Vagina (tissue), 2 donors: Measurements from ENCODE around the gene LCORL. TPM values are rescaled to one million over a fixed set of nuclear protein-coding genes. Genes with fewer than 3 reads are reported as not detected.

Source experiments
- DNase-seq, 2 donors: peaks; one replicate each; pipeline ENCODE4 v3.0.0-alpha.2; 2017; ENCODE audit errors: extremely low spot score in 2 of 2
- H3K27ac ChIP-seq: fragments of 200-600 bp; sonication (generic); one replicate; pipeline ENCODE4 v1.5.1; 2019
- H3K27me3 ChIP-seq: fragments of 200-600 bp; sonication (generic); one replicate; pipeline ENCODE4 v1.5.1; 2019
- H3K36me3 ChIP-seq, 2 donors: fragments of 200-600 bp; sonication (generic); one replicate each; pipeline ENCODE4 v1.5.1; 2017 to 2019
- H3K4me1 ChIP-seq: fragments of 200-600 bp; sonication (generic); one replicate; pipeline ENCODE4 v1.5.1; 2019
- H3K4me3 ChIP-seq, 2 donors: fragments of 200-600 bp; sonication (generic); 1 replicate in 1 of 2; 2 replicates in 1 of 2; pipeline ENCODE4 v1.5.1; 2016 to 2019
- H3K9me3 ChIP-seq: fragments of 200-600 bp; sonication (generic); one replicate; pipeline ENCODE4 v1.5.1; 2019
- CTCF ChIP-seq, 3 experiments: fragments of 450-650 bp in 2 of 3; fragments of 200-600 bp in 1 of 3; sonication (generic) in 1 of 3; IDR thresholded peaks; one replicate each; pipeline ENCODE4 v1.5.1; 2017 to 2019; ENCODE audit warnings: antibody characterized with exemption in 3 of 3, mild to moderate bottlenecking in 2 of 3, moderate library complexity in 2 of 3
- POLR2A ChIP-seq, 2 donors: fragments of 450-650 bp; IDR thresholded peaks; one replicate each; pipeline ENCODE4 v1.6.1; 2017; ENCODE audit warnings: antibody characterized with exemption in 2 of 2, mild to moderate bottlenecking in 2 of 2, moderate library complexity in 2 of 2
- POLR2AphosphoS5 ChIP-seq, 2 donors: sonication (generic); formaldehyde crosslinking; IDR thresholded peaks; one replicate each; pipeline ENCODE4 v1.9.0; 2017; ENCODE audit warnings: antibody characterized with exemption in 2 of 2, mild to moderate bottlenecking in 2 of 2, low read depth in 1 of 2; ENCODE audit not compliant: insufficient read depth in 1 of 2
- intact Hi-C: fragments of 100-400 bp; cut with DNase I; formaldehyde crosslinking; loops from one replicate; pipeline ENCODE4 v1.15.1; 2023
- total RNA-seq: library from RNA; depleted of rRNA; stranded (reverse); fragments of >200 nt; gene quantifications from one replicate; pipeline ENCODE4 v1.2.3, GENCODE V29; 2016

Gene LCORL
- total RNA-seq, 1 donor from 2014 or later: 6.9 TPM

DNA sequence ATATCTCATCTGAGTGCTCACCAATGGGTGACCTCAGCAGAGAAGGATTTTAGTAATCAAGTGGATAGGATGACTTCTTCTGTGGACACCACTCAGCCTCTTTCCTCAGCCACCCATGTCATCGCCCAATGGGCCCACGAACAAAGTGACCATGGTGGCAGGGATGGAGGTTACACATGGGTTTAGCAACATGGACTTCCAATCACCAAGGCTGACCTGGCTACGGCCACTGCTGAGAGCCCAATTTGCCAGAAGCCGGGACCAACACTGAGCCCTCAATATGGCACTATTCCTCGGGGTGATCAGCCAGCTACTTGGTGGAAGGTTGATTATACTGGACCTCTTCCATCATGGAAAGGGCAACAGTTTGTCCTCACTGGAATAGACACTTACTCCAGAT lies 97.4 kb downstream of the LCORL start:
- intact Hi-C loops: no loop called here
- Histone ChIP-seq H3K4me3 (no peak overlapping the region), H3K4me1 (no peaks in the 10 kb centered on the region), H3K9me3 (no peaks in the 10 kb centered on the region), H3K27ac (no peak overlapping the region), H3K27me3 (no peaks in the 10 kb centered on the region), H3K36me3 (no peaks in the 10 kb centered on the region)
- DNase-seq: no peak
- no peak for TF ChIP-seq POLR2AphosphoS5 (IDR thresholded peaks at IDR 0.05; ENCODE audit: insufficient read depth in 1 of 2, low read depth in 1 of 2)
- no peak for TF ChIP-seq POLR2A (IDR thresholded peaks at IDR 0.05)

DNA sequence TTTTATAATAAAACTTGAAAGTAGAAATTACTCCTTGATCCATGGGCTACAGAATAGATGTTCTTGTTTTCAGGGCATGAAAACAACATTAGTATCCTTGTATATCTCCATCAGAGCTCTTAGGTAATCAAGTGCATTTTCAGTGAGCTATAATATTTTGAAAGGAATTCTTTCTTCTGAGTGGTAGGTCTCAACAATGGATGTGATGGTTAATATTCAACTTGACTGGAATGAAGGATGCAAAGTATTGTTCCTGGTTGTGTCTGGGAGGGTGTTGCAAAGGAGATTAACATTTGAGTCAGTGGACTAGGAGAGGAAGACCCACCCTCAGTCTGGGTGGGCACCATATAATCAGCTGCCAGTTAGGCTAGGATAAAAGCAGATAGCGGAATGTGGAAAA lies 100.1 kb downstream of the LCORL start:
- H3K9me3 ChIP-seq: no peaks in the 10 kb centered on the region
- no peak overlapping the region for H3K27ac ChIP-seq
- H3K4me1 ChIP-seq: no peaks in the 10 kb centered on the region
- no peaks in the 10 kb centered on the region for H3K27me3 ChIP-seq
- H3K36me3 ChIP-seq: no peaks in the 10 kb centered on the region
- no peak for DNase-seq
- TF ChIP-seq POLR2A (IDR thresholded peaks at IDR 0.05) (no peak), CTCF (IDR thresholded peaks at IDR 0.05) (no peak), POLR2AphosphoS5 (IDR thresholded peaks at IDR 0.05; ENCODE audit: insufficient read depth in 1 of 2, low read depth in 1 of 2) (no peak)
- intact Hi-C loops: no loop called here
- H3K4me3 ChIP-seq: no peak overlapping the region

GRCh38 chr4:17920681-17921080 lies 100.9 kb downstream of the LCORL start:
- DNase-seq: no peak
- Histone ChIP-seq H3K27ac (no peak overlapping the region), H3K4me3 (no peak overlapping the region), H3K9me3 (no peaks in the 10 kb centered on the region), H3K27me3 (no peaks in the 10 kb centered on the region), H3K36me3 (no peaks in the 10 kb centered on the region), H3K4me1 (no peaks in the 10 kb centered on the region)
- intact Hi-C loops: no loop called here
- no peak for TF ChIP-seq POLR2AphosphoS5 (IDR thresholded peaks at IDR 0.05; ENCODE audit: insufficient read depth in 1 of 2, low read depth in 1 of 2)
- no peak for TF ChIP-seq CTCF (IDR thresholded peaks at IDR 0.05)
- TF ChIP-seq POLR2A (IDR thresholded peaks at IDR 0.05): no peak

DNA sequence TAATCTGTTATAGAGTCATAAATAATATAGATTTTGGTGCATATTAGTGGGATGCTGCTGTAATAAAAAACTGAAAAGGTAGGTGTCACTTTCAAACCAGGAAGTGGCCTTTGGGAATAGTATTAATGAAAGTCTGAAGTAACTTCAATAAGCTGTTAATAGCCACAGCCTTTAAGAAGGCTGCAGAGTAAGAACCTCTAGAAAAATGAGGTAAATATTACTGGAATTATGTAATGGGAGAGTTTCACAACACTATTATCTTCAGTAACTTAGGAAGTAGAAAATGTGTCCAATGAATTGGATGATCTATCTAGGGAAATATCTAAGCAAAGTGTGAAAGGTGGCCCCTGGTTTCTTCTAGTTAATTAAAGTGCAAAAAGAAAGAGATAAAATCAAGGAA lies 106.1 kb downstream of the LCORL start:
- H3K9me3 ChIP-seq: no peaks in the 10 kb centered on the region
- no peaks in the 10 kb centered on the region for H3K27me3 ChIP-seq
- DNase-seq: no peak
- no peak overlapping the region for H3K4me3 ChIP-seq
- no peaks in the 10 kb centered on the region for H3K4me1 ChIP-seq
- TF ChIP-seq CTCF (IDR thresholded peaks at IDR 0.05) (no peak), POLR2AphosphoS5 (IDR thresholded peaks at IDR 0.05; ENCODE audit: insufficient read depth in 1 of 2, low read depth in 1 of 2) (no peak), POLR2A (IDR thresholded peaks at IDR 0.05) (no peak)
- intact Hi-C loops: no loop called here
- no peak overlapping the region for H3K27ac ChIP-seq
- no peaks in the 10 kb centered on the region for H3K36me3 ChIP-seq

DNA sequence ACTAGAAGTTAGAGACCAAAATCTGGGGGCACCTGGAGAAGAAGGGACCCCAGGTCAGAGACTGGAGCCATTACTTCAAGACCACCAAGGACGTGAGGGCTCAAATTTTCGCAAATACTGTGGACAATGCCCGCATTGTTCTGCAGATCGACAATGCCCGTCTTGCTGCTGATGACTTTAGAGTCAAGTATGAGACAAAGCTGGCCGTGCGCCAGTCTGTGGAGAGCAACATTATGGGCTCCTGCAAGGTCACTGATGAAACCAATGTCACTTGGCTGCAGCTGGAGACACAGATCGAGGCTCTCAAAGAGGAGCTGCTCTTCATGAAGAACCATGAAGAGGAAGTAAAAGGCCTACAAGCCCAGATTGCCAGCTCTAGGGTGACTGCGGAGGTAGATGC lies 109.5 kb downstream of the LCORL start:
- TF ChIP-seq POLR2AphosphoS5 (IDR thresholded peaks at IDR 0.05; ENCODE audit: insufficient read depth in 1 of 2, low read depth in 1 of 2) (no peak), POLR2A (IDR thresholded peaks at IDR 0.05) (no peak), CTCF (IDR thresholded peaks at IDR 0.05) (no peak)
- intact Hi-C loops: no loop called here

GRCh38 chr4:17911608-17912007 lies 109.9 kb downstream of the LCORL start:
- DNase-seq: no peak
- Histone ChIP-seq H3K4me3 (no peak overlapping the region), H3K36me3 (no peaks in the 10 kb centered on the region), H3K4me1 (no peaks in the 10 kb centered on the region), H3K9me3 (no peaks in the 10 kb centered on the region), H3K27ac (no peak overlapping the region), H3K27me3 (no peaks in the 10 kb centered on the region)
- TF ChIP-seq POLR2A (IDR thresholded peaks at IDR 0.05) (no peak), POLR2AphosphoS5 (IDR thresholded peaks at IDR 0.05; ENCODE audit: insufficient read depth in 1 of 2, low read depth in 1 of 2) (no peak), CTCF (IDR thresholded peaks at IDR 0.05) (no peak)
- intact Hi-C loops: no loop called here

More for the DNA sequence above, 109.5 kb downstream of the LCORL start:
- Histone ChIP-seq H3K36me3 (no peaks in the 10 kb centered on the region), H3K27me3 (no peaks in the 10 kb centered on the region), H3K4me3 (no peak overlapping the region), H3K9me3 (no peaks in the 10 kb centered on the region), H3K4me1 (no peaks in the 10 kb centered on the region), H3K27ac (no peak overlapping the region)
- DNase-seq: no peak
